HT-29 (cell line): Measurements from ENCODE around the gene TMEM43. TPM values are rescaled to one million over a fixed set of nuclear protein-coding genes. Genes with fewer than 3 reads are reported as not detected.

Experiments used
- DNase-seq: peaks from one replicate; pipeline ENCODE4 v3.0.0-alpha.2; 2015; ENCODE audit warnings: low spot score
- total RNA-seq: library from RNA; depleted of rRNA; stranded (reverse); fragments of >200 nt; shearing (Covaris generic); gene quantifications from 2 replicates; pipeline ENCODE4 v1.2.3, GENCODE V29; 2014

Gene TMEM43
- total RNA-seq, 1 experiment from 2014 or later = 22.1 TPM

DNA sequence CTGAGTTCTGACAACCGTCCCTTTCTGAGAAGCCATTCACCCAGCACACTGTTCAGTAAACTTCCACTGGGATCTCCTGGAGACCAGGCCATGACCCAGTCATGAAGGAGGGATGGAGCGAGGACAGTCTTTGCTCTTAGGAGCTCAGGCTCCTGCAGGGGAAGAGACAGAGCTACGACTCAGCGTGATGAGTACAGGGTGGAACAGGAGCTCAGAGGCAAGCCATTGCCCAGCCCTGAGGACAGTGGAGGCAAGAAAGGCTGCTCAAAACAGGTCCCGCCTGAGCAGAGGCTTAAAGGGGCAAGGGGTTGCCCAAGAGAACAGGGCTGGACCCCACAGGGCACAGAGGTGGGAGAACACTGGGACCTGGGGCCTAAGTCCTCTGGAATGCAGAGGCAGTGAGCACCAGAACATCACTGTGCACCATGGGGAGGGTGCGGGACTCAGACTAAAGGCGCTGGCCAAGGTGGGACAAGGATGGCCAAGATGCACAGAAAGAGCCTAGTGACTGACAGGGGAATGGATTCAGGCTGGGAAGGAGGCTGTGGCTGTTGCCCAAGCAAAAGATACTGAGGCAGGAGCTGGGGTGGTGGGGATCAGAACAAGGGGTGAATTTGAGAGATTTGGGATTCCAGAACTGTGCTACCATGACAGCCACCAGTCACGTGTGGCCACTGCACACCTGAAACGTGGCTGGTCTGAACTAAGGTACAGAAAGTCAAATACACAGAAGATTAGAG, 25.8 kb downstream of the TMEM43 start:
- DNase-seq = no peak

GRCh38 chr3:14151471-14152083, 26.7 kb downstream of the TMEM43 start:
- no peak for DNase-seq

DNA sequence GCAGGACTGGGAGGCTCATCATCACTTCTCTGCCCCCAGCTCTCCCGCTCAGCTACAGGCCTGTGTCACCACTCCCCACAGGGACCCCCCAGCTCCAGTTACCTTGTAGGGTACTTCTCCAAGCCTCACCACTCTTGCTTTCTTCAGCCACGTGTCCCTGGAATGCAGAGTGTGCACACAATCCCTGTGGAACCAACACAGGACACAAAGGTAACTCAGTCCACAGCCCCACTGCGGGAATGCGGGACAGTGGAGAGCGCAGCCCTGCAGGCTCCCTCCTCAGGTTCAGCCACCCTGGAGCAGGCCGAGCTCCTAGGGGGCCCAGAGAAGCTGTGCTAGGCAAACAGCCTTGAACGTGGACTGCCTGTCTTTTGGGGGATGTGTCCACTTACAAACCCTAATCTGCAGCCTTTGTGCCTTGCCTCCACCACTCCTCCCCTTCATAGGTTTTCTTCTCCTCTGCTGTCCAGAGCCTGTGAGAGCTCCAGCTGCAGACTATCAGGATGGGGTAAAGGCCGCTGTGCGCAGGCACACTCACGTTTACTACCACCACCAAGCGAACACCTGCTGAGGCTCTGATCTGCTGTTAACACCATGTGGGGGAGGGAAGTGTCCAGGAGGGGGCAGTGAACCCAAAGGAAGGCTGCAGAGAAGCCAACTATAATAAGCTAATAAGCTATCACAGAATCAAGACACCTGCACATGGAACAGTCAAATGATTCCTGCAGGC, 27.5 kb downstream of the TMEM43 start:
- DNase-seq = peak; percentile 25

DNA sequence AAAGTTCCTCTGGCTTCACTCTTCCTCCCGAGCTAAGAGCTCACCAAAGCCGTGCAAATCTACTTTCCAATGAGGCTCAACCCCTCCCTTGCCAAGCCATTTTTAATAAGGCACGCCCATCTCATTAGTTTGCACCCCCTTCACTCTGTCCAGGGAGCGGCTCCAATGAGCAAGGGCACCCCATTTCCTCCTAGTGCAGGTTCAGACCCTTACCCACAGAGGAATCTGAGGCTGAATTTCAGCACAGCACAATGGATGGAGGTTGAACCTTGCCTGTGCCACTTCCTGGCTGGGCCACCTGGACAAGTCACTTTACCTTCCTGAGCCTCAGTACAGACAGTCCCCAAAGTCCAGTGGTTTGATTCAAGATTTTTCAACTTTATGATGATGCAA, 28.1 kb downstream of the TMEM43 start:
- no peak for DNase-seq

DNA sequence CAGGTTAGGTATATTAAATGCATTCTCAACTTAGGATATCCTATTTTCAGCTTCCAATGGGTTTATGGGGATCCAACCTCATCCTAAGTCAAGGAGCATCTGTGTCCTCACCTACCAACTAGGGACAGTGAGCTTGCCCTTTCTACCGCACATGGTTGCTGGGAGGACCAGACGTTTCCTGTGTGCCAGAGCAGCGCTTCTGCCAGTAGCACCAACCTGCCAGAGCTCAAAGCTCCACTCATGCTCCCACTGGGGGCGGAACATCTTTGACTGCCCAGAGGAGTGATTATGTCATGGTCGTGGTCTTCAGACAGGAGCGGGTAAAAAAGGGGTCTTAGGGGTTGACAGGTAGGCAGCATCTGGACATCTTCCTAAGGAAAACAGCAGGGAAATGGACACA, 28.8 kb downstream of the TMEM43 start:
- DNase-seq = no peak

GRCh38 chr3:14154276-14154675, 29.4 kb downstream of the TMEM43 start:
- DNase-seq = no peak

DNA sequence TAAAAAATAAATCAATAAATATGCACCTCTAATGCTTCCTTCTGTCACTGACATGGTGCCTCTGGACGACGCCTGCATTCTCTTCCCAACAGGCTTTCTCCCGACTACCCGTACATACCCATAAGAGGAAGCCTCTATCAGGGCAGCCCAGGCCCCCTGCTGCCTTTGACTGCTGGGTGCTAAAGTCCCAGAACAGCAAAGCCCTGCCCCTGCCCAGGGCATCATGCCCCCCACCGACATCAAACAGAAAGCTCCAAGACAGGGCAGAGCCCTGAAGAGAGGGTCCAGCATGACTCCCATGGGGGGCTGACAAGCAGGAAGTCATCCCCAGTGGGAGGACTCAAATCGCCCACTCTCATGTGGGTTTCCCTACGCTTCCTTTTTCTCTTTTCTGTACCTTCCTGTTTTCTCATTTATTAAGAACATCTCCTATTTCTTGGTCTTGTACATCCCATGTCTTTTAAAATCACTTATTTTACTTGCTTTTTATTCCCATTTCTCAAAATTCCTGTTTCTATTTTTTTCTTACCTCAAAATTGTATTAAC, 30.1 kb downstream of the TMEM43 start:
- no peak for DNase-seq

DNA sequence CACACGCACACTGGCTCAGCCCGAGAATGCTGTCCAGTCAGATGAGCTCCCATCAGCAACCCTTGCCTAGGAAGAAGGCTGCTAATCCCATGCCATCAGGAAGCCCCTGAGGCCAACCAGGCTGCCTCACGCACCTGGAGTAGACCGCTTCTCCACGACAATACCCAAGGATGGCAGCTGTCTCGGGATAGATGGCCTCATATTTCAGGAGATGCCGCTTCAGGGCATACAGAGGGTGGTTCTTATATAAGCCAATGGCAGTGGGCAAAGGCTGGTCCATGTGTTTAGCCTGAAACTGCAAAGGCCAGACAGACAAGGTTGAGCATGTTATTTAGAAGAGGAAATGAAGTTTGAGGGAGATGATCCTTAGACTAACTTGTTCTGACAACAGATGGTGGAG, 31.3 kb downstream of the TMEM43 start:
- no peak for DNase-seq

DNA sequence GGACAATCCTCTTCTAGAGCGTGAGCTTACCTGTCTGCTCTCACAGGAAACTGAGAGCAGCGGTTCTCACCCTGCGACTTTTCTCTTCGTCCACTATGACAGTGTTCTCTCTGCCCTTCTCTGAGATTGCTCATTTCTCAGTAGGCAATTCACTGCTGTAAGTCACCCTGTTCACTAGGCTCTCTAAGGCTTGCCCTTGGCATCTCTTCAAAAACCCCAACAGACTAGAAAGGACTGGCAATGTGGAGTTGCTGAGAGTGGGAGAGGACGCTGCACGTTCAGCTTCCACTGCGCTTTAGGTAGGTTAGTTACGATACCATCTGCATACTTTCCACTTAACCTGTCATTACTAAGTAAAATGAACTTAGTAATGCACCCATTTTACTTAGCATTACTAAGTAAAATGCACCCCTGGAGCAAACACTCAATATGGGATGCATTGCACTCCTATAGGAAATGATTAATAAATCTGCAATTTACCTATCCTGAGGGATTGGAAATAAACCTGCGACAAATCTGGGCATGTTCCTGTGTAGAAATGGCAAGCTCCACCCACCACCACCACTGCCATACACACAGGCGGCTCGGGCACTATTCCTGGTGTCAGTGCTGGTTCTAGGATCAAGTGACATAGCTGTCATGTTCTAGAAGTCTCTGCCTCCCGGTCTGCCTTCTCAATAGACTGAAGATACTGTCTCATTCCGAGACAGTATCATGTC, 32.1 kb downstream of the TMEM43 start:
- DNase-seq = no peak

DNA sequence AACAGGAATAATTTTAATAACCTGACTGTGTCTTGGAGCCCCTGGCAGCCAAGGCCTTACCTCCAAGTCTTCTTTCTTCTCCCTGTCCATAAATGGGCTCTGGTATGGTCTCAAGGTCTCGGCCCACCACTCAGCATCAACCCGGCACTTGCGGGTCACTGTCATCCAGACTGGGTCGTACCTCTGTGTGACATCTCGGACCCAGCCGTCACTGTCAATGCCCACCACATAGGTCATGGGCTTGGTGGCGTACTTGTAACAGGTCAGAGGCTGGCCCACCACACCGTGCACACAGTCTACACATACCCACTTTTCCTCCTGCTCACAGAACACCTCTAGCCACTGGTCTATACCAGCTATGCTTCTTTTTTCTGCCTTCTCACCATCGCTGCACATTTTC, 33.1 kb downstream of the TMEM43 start:
- no peak for DNase-seq

- no peak for DNase-seq
Measured at GRCh38 chr3:14158370-14158769, 33.5 kb downstream of the TMEM43 start.

- DNase-seq = no peak
Measured at GRCh38 chr3:14159426-14159825, 34.6 kb downstream of the TMEM43 start.

GRCh38 chr3:14161282-14161681, 36.4 kb downstream of the TMEM43 start:
- DNase-seq = no peak

GRCh38 chr3:14162178-14162577, 37.3 kb downstream of the TMEM43 start:
- DNase-seq = no peak

- no peak for DNase-seq
Measured at GRCh38 chr3:14166877-14167603, 42.2 kb downstream of the TMEM43 start.

GRCh38 chr3:14169435-14169834, 44.6 kb downstream of the TMEM43 start:
- DNase-seq = no peak

- no peak for DNase-seq
Measured at GRCh38 chr3:14169871-14170270, 45.0 kb downstream of the TMEM43 start.

- no peak for DNase-seq
Measured at GRCh38 chr3:14170531-14171159, 45.8 kb downstream of the TMEM43 start.

DNA sequence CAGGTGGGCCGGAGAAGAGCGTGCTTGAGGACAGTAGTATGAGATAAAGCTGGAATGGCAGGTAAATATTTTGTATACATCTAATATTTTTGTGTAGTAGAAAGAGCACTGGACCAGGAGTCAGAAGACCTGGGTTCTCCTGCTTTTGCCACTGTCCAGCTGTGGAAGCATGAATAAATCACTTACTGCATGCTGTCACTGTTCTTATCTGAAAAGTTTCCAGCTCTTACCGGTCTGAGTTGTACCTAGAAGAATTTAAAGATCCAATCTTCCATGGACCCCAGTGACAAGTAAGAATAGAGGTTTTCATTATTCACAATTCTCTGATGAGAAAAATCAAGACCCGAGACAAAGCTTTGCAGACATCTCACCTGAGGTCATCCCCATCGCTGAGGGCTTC, 47.6 kb downstream of the TMEM43 start:
- DNase-seq = no peak

DNA sequence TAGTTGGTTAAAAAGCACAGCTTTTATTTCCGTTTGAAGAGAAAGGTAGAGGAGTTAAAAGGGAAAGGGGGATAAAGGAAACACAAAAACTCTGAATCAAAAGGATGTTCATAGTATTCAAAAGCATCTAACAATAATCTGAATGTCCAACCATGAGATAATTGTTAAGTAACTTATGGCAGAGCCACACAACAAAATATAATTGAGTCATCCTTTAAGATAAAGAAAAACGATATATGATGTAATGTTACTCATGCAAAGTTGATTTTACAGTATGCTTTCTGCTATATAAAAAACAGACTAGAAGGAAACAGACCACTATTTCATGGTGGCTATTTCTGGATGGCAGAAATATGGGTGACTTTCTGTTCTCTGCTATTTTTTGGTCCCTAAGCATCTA, 49.6 kb downstream of the TMEM43 start:
- DNase-seq = no peak
